Activated T-helper 17 cell treated with anti-CD3 and anti-CD28 coated beads, Interleukin-2, amount 50 U/mL, for 72 hours (primary cell): ENCODE measurements around the gene ELFN2. TPM values are rescaled to one million over a fixed set of nuclear protein-coding genes. Genes with fewer than 3 reads are reported as not detected.

Experiments
- ATAC-seq: fragments of 150-1000 bp; cut with Tn5 transposase; replicated peaks from 2 replicates; pipeline ENCODE4 v1.10.0; 2021; ENCODE audit warnings: mild to moderate bottlenecking, moderate library complexity
- H3K27ac Mint-ChIP-seq: one replicate; pipeline ENCODE4 v1.8.0; 2022; ENCODE audit warnings: mixed read lengths
- H3K27me3 Mint-ChIP-seq: one replicate; pipeline ENCODE4 v1.8.0; 2022; ENCODE audit warnings: mixed read lengths
- H3K36me3 Mint-ChIP-seq: one replicate; pipeline ENCODE4 v1.8.0; 2022; ENCODE audit warnings: low read depth, mild to moderate bottlenecking, mixed read lengths
- H3K4me1 Mint-ChIP-seq: one replicate; pipeline ENCODE4 v1.8.0; 2022; ENCODE audit warnings: mixed read lengths
- H3K4me3 Mint-ChIP-seq: one replicate; pipeline ENCODE4 v1.8.0; 2022; ENCODE audit warnings: mild to moderate bottlenecking, mixed read lengths
- H3K9me3 Mint-ChIP-seq: one replicate; pipeline ENCODE4 v1.8.0; 2022; ENCODE audit warnings: mixed read lengths
- total RNA-seq, 2 donors: library from RNA; stranded (reverse); gene quantifications; one replicate each; pipeline ENCODE4 v1.2.3, GENCODE V29; 2022

ELFN2 gene
- total RNA-seq, 2 donors from 2014 or later, result 0.24 to 2.2 TPM

GRCh38 chr22:37462436-37462835, 35.2 kb upstream of the ELFN2 start:
- ATAC-seq, result no peak
- Mint-ChIP-seq H3K4me3 (no peak overlapping the region), H3K27ac (no peak overlapping the region), H3K4me1 (peaks cover 10% of the 10 kb centered on the region), H3K9me3 (no peaks in the 10 kb centered on the region), H3K36me3 (peaks cover 63% of the 10 kb centered on the region), H3K27me3 (no peaks in the 10 kb centered on the region)

- no peaks in the 10 kb centered on the region for H3K9me3 Mint-ChIP-seq
- no peak for ATAC-seq
- no peaks in the 10 kb centered on the region for H3K27me3 Mint-ChIP-seq
- no peak overlapping the region for H3K27ac Mint-ChIP-seq
- H3K4me1 Mint-ChIP-seq, result peaks cover 12% of the 10 kb centered on the region
- H3K36me3 Mint-ChIP-seq, result peaks cover 58% of the 10 kb centered on the region
- no peak overlapping the region for H3K4me3 Mint-ChIP-seq
These were observed 34.7 kb upstream of the ELFN2 start for GRCh38 chr22:37461961-37462360.

GRCh38 chr22:37460684-37461083, 33.4 kb upstream of the ELFN2 start:
- Mint-ChIP-seq H3K9me3 (no peaks in the 10 kb centered on the region), H3K4me3 (no peak overlapping the region), H3K4me1 (peaks cover 10% of the 10 kb centered on the region), H3K36me3 (peaks cover 45% of the 10 kb centered on the region), H3K27me3 (no peaks in the 10 kb centered on the region), H3K27ac (no peak overlapping the region)
- no peak for ATAC-seq

- H3K4me3 Mint-ChIP-seq, result no peak overlapping the region
- H3K4me1 Mint-ChIP-seq, result peaks cover 3% of the 10 kb centered on the region
- no peak for ATAC-seq
- no peak overlapping the region for H3K27ac Mint-ChIP-seq
- peaks cover 32% of the 10 kb centered on the region for H3K36me3 Mint-ChIP-seq
- no peaks in the 10 kb centered on the region for H3K27me3 Mint-ChIP-seq
- no peaks in the 10 kb centered on the region for H3K9me3 Mint-ChIP-seq
These were observed 31.9 kb upstream of the ELFN2 start for GRCh38 chr22:37459206-37459605.

- peak overlapping the region; percentile 78 for H3K27ac Mint-ChIP-seq
- peaks cover 3% of the 10 kb centered on the region for H3K4me1 Mint-ChIP-seq
- H3K9me3 Mint-ChIP-seq, result no peaks in the 10 kb centered on the region
- H3K36me3 Mint-ChIP-seq, result peaks cover 24% of the 10 kb centered on the region
- H3K4me3 Mint-ChIP-seq, result no peak overlapping the region
- no peaks in the 10 kb centered on the region for H3K27me3 Mint-ChIP-seq
- peak; percentile 99 for ATAC-seq
These were observed 30.0 kb upstream of the ELFN2 start for GRCh38 chr22:37457093-37457893.

- H3K4me1 Mint-ChIP-seq, result peaks cover 3% of the 10 kb centered on the region
- H3K27me3 Mint-ChIP-seq, result no peaks in the 10 kb centered on the region
- no peak overlapping the region for H3K27ac Mint-ChIP-seq
- H3K4me3 Mint-ChIP-seq, result no peak overlapping the region
- ATAC-seq, result no peak
- H3K9me3 Mint-ChIP-seq, result no peaks in the 10 kb centered on the region
- peaks cover 30% of the 10 kb centered on the region for H3K36me3 Mint-ChIP-seq
These were observed 29.1 kb upstream of the ELFN2 start for GRCh38 chr22:37456346-37456745.

GRCh38 chr22:37455896-37456295, 28.6 kb upstream of the ELFN2 start:
- Mint-ChIP-seq H3K4me3 (no peak overlapping the region), H3K4me1 (peaks cover 3% of the 10 kb centered on the region), H3K36me3 (peaks cover 30% of the 10 kb centered on the region), H3K27me3 (no peaks in the 10 kb centered on the region), H3K27ac (peak overlapping the region; percentile 29), H3K9me3 (no peaks in the 10 kb centered on the region)
- no peak for ATAC-seq

- peak overlapping the region; percentile 29 for H3K27ac Mint-ChIP-seq
- peaks cover 22% of the 10 kb centered on the region for H3K36me3 Mint-ChIP-seq
- no peaks in the 10 kb centered on the region for H3K9me3 Mint-ChIP-seq
- peaks cover 9% of the 10 kb centered on the region for H3K4me1 Mint-ChIP-seq
- no peak for ATAC-seq
- H3K4me3 Mint-ChIP-seq, result no peak overlapping the region
- no peaks in the 10 kb centered on the region for H3K27me3 Mint-ChIP-seq
These were observed 27.8 kb upstream of the ELFN2 start for GRCh38 chr22:37454857-37455686.

- H3K4me1 Mint-ChIP-seq, result peaks cover 9% of the 10 kb centered on the region
- no peaks in the 10 kb centered on the region for H3K9me3 Mint-ChIP-seq
- H3K4me3 Mint-ChIP-seq, result no peak overlapping the region
- peaks cover 8% of the 10 kb centered on the region for H3K36me3 Mint-ChIP-seq
- no peak for ATAC-seq
- peak overlapping the region; percentile 41 for H3K27ac Mint-ChIP-seq
- no peaks in the 10 kb centered on the region for H3K27me3 Mint-ChIP-seq
These were observed 26.4 kb upstream of the ELFN2 start for GRCh38 chr22:37453696-37454095.

GRCh38 chr22:37451218-37451617, 23.9 kb upstream of the ELFN2 start:
- no peaks in the 10 kb centered on the region for H3K9me3 Mint-ChIP-seq
- no peaks in the 10 kb centered on the region for H3K27me3 Mint-ChIP-seq
- peaks cover 6% of the 10 kb centered on the region for H3K4me1 Mint-ChIP-seq
- peaks cover 6% of the 10 kb centered on the region for H3K36me3 Mint-ChIP-seq
- H3K27ac Mint-ChIP-seq, result peak overlapping the region; percentile 62
- no peak overlapping the region for H3K4me3 Mint-ChIP-seq
- no peak for ATAC-seq

GRCh38 chr22:37449331-37450001, 22.2 kb upstream of the ELFN2 start:
- Mint-ChIP-seq H3K27me3 (no peaks in the 10 kb centered on the region), H3K36me3 (peaks cover 6% of the 10 kb centered on the region), H3K27ac (no peak overlapping the region), H3K4me3 (no peak overlapping the region), H3K9me3 (no peaks in the 10 kb centered on the region), H3K4me1 (peaks cover 6% of the 10 kb centered on the region)
- no peak for ATAC-seq

GRCh38 chr22:37448516-37449127, 21.3 kb upstream of the ELFN2 start:
- no peak overlapping the region for H3K27ac Mint-ChIP-seq
- ATAC-seq, result no peak
- no peaks in the 10 kb centered on the region for H3K27me3 Mint-ChIP-seq
- no peak overlapping the region for H3K4me3 Mint-ChIP-seq
- peaks cover 6% of the 10 kb centered on the region for H3K36me3 Mint-ChIP-seq
- peaks cover 11% of the 10 kb centered on the region for H3K4me1 Mint-ChIP-seq
- no peaks in the 10 kb centered on the region for H3K9me3 Mint-ChIP-seq

GRCh38 chr22:37445501-37445900, 18.2 kb upstream of the ELFN2 start:
- Mint-ChIP-seq H3K27me3 (peaks cover 4% of the 10 kb centered on the region), H3K9me3 (peaks cover 3% of the 10 kb centered on the region), H3K36me3 (no peaks in the 10 kb centered on the region), H3K4me1 (peaks cover 21% of the 10 kb centered on the region), H3K4me3 (no peak overlapping the region), H3K27ac (no peak overlapping the region)
- no peak for ATAC-seq

GRCh38 chr22:37443977-37444376, 16.7 kb upstream of the ELFN2 start:
- Mint-ChIP-seq H3K4me1 (peaks cover 17% of the 10 kb centered on the region), H3K4me3 (no peak overlapping the region), H3K36me3 (no peaks in the 10 kb centered on the region), H3K27ac (no peak overlapping the region), H3K27me3 (peaks cover 4% of the 10 kb centered on the region), H3K9me3 (peaks cover 3% of the 10 kb centered on the region)
- ATAC-seq, result peak; percentile 96
